Breast epithelium (tissue), 4 donors: ENCODE results near the gene H1-8. TPM values are rescaled to one million over a fixed set of nuclear protein-coding genes. Genes with fewer than 3 reads are reported as not detected.

ENCODE experiments used
- DNase-seq, 2 donors: peaks; one replicate each; pipeline ENCODE4 v3.0.0-alpha.2; 2019; ENCODE audit warnings: low spot score in 2 of 2
- H3K27ac ChIP-seq, 2 donors: fragments of 200-600 bp; sonication (generic) in 1 of 2; one replicate each; pipeline ENCODE4 v1.5.1; 2016 to 2019; ENCODE audit warnings: mild to moderate bottlenecking in 1 of 2
- H3K27me3 ChIP-seq, 2 donors: fragments of 200-600 bp; sonication (generic) in 1 of 2; one replicate each; pipeline versions ENCODE4 v1.5.1 to v1.6.0; 2017 to 2019; ENCODE audit warnings: control low read depth in 1 of 2, mild to moderate bottlenecking in 1 of 2
- H3K36me3 ChIP-seq: fragments of 200-600 bp; one replicate; pipeline ENCODE4 v1.5.1; 2019
- H3K4me1 ChIP-seq, 2 donors: fragments of 200-600 bp; sonication (generic); one replicate each; pipeline ENCODE4 v1.5.1; 2016 to 2019; ENCODE audit warnings: control low read depth in 1 of 2
- H3K4me3 ChIP-seq, 3 donors: fragments of 200-600 bp; sonication (generic); 1 replicate in 2 of 3; 2 replicates in 1 of 3; pipeline ENCODE4 v1.5.1; 2016 to 2019; ENCODE audit warnings: mild to moderate bottlenecking in 3 of 3, moderate library complexity in 2 of 3
- H3K9me3 ChIP-seq, 2 donors: fragments of 200-600 bp; sonication (generic) in 1 of 2; one replicate each; pipeline ENCODE4 v1.5.1; 2016 to 2019; ENCODE audit warnings: control low read depth in 1 of 2
- CTCF ChIP-seq, 3 donors: fragments of 450-650 bp; IDR thresholded peaks; one replicate each; pipeline ENCODE4 v1.5.1; 2016 to 2017; ENCODE audit warnings: antibody characterized with exemption in 3 of 3, mild to moderate bottlenecking in 3 of 3, moderate library complexity in 3 of 3
- POLR2A ChIP-seq: fragments of 450-650 bp; IDR thresholded peaks from one replicate; pipeline ENCODE4 v1.6.1; 2016; ENCODE audit warnings: antibody characterized with exemption, mild to moderate bottlenecking, moderate library complexity
- POLR2AphosphoS5 ChIP-seq, 3 donors: sonication (generic); formaldehyde crosslinking; IDR thresholded peaks; one replicate each; pipeline ENCODE4 v1.6.1; 2017; ENCODE audit warnings: antibody characterized with exemption in 3 of 3
- intact Hi-C: fragments of 100-400 bp; cut with DNase I; formaldehyde crosslinking; loops from one replicate; pipeline ENCODE4 v1.15.1; 2023; ENCODE audit warnings: low total_unique reads
- total RNA-seq, 3 donors: library from RNA; depleted of rRNA; stranded (reverse); fragments of >200 nt; gene quantifications; one replicate each; pipeline ENCODE4 v1.1.0, GENCODE V29; 2016

H1-8 gene
- total RNA-seq, 3 donors from 2014 or later = not detected

DNA sequence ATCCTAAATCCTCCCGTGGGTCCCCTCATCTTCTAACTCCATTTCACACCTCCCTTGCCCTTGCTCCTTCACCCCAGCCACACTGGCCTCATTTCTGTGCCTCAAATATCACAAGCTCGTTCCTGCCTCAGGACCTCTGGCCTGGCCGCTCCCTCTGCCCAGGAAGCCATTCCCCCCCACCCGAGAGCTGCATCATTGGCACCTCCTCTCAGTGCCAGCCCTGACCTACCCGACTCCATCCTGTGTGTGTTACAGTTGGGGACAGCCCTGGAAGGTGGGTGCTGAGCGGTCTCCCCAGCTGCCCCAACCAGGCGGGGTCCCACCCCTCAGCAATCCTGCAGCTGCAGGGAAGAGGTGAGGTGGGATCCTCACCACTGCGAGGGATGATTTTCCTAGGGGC is 49.0 kb downstream of the H1-8 start:
- intact Hi-C loops = loop anchor here (10.0 kb wide), 1 partner anchor 97 kb away; no protein-coding TSS in a partner anchor
- peaks cover 3 to 24% of the 10 kb centered on the region in 2 donors for H3K4me1 ChIP-seq
- no peak for TF ChIP-seq POLR2AphosphoS5 (IDR thresholded peaks at IDR 0.05)
- no peaks in the 10 kb centered on the region for H3K27me3 ChIP-seq
- peak overlapping the region in 1 of 3 donors; percentile 53 for H3K4me3 ChIP-seq
- H3K36me3 ChIP-seq = no peaks in the 10 kb centered on the region
- DNase-seq = no peak
- H3K27ac ChIP-seq = peak overlapping the region; percentile 83 to 97
- no peaks in the 10 kb centered on the region for H3K9me3 ChIP-seq

- no peaks in the 10 kb centered on the region for H3K9me3 ChIP-seq
Observed at GRCh38 chr3:129592381-129593131, 49.6 kb downstream of the H1-8 start.

GRCh38 chr3:129593230-129593594 is 50.2 kb downstream of the H1-8 start:
- no peak for DNase-seq
- H3K4me3 ChIP-seq = peak overlapping the region in 2 of 3 donors; percentile 2 to 53
- H3K36me3 ChIP-seq = no peaks in the 10 kb centered on the region
- H3K27me3 ChIP-seq = no peaks in the 10 kb centered on the region
- intact Hi-C loops = loop anchor here (10.0 kb wide), 1 partner anchor 98 kb away; no protein-coding TSS in a partner anchor
- TF ChIP-seq CTCF (IDR thresholded peaks at IDR 0.05) = no peak
- H3K9me3 ChIP-seq = no peaks in the 10 kb centered on the region
- H3K4me1 ChIP-seq = peaks cover 4 to 27% of the 10 kb centered on the region in 2 donors
- H3K27ac ChIP-seq = peak overlapping the region; percentile 83 to 97

More at GRCh38 chr3:129592381-129593131, 49.6 kb downstream of the H1-8 start:
- peak in 1 of 2 donors; percentile 58 for DNase-seq
- peak overlapping the region; percentile 83 to 97 for H3K27ac ChIP-seq
- intact Hi-C loops = loop anchor here (10.0 kb wide), 1 partner anchor 98 kb away; no protein-coding TSS in a partner anchor
- no peaks in the 10 kb centered on the region for H3K27me3 ChIP-seq
- H3K36me3 ChIP-seq = no peaks in the 10 kb centered on the region
- no peak for TF ChIP-seq CTCF (IDR thresholded peaks at IDR 0.05)
- peak; percentile 34 to 46 (median 36) for TF ChIP-seq POLR2AphosphoS5 (IDR thresholded peaks at IDR 0.05)
- H3K4me3 ChIP-seq = peak overlapping the region in 2 of 3 donors; percentile 2 to 53
- peaks cover 4 to 27% of the 10 kb centered on the region in 2 donors for H3K4me1 ChIP-seq

DNA sequence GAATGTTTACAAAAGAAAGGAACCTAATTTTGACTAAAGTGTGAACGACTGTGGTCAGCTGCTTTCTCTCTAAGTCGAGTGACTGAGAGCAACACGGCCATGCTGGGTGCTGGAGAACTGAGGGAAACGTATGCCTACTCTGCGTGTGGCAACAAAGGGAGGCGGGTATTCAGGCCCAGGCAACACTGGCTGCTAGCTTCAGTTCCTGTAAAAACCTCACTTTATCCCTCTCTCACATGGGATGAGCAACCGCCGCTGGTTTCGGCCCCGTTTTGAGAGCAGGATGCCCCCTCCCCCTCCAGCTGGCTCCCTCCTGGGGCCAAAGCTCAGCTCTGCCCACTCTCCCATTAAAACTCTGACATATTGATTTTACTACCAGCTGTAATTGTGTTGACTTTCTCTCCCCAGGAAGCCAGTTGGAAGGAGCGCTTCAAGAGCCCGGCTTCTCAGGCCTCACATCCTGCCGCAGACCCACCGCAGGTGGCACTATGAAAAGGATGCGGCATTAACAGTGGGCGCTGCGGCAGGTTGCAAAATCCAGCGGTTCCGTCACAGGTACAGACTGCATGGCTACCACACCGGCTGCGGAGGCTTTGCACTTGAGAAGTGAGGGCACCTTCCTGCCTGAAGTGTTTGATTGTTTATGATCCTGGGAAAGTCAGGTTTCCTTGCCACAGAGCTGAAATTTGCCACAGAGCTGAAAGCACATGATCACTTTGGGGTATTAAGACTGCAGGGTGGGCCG is 50.8 kb downstream of the H1-8 start:
- intact Hi-C loops = loop anchor here (10.0 kb wide), 1 partner anchor 99 kb away; no protein-coding TSS in a partner anchor
- no peak for DNase-seq
- Histone ChIP-seq H3K4me3 (peak overlapping the region in 1 of 3 donors; percentile 53), H3K36me3 (no peaks in the 10 kb centered on the region), H3K27ac (peak overlapping the region; percentile 83 to 97), H3K4me1 (peaks cover 4 to 27% of the 10 kb centered on the region in 2 donors), H3K9me3 (no peaks in the 10 kb centered on the region), H3K27me3 (no peaks in the 10 kb centered on the region)
- TF ChIP-seq CTCF (IDR thresholded peaks at IDR 0.05) = no peak
- TF ChIP-seq POLR2AphosphoS5 (IDR thresholded peaks at IDR 0.05) = no peak
- TF ChIP-seq POLR2A = no peak

- Histone ChIP-seq H3K27ac (peak overlapping the region; percentile 83 to 97), H3K4me3 (no peak overlapping the region), H3K36me3 (no peaks in the 10 kb centered on the region), H3K4me1 (peaks cover 4 to 27% of the 10 kb centered on the region in 2 donors), H3K27me3 (no peaks in the 10 kb centered on the region), H3K9me3 (no peaks in the 10 kb centered on the region)
- DNase-seq = no peak
- intact Hi-C loops = loop anchor here (10.0 kb wide), 1 partner anchor 100 kb away; no protein-coding TSS in a partner anchor
- no peak for TF ChIP-seq POLR2A
- no peak for TF ChIP-seq CTCF (IDR thresholded peaks at IDR 0.05)
- no peak for TF ChIP-seq POLR2AphosphoS5 (IDR thresholded peaks at IDR 0.05)
Observed at GRCh38 chr3:129594409-129594808, 51.4 kb downstream of the H1-8 start.
